Peyer's patch (tissue), 4 donors: ENCODE data around the gene DYNLL2.

Source experiments
- CTCF ChIP-seq, 6 experiments: fragments of 450-650 bp in 4 of 6; fragments of 200-600 bp in 2 of 6; sonication (generic) in 1 of 6; IDR thresholded peaks; one replicate each; pipeline ENCODE4 v1.5.1; 2017 to 2019; ENCODE audit warnings: antibody characterized with exemption in 6 of 6, mild to moderate bottlenecking in 3 of 6, moderate library complexity in 1 of 6
- POLR2A ChIP-seq, 2 donors: fragments of 450-650 bp; IDR thresholded peaks; one replicate each; pipeline ENCODE4 v1.5.1; 2017; ENCODE audit warnings: antibody characterized with exemption in 2 of 2, mild to moderate bottlenecking in 2 of 2, moderate library complexity in 2 of 2

GRCh38 chr17:58041161-58041560 lies 42.1 kb upstream of the DYNLL2 start:
- TF ChIP-seq POLR2A (IDR thresholded peaks at IDR 0.05) (no peak), CTCF (IDR thresholded peaks at IDR 0.05) (no peak)
